ENCODE data around the gene OR2AG2. TPM values are rescaled to one million over a fixed set of nuclear protein-coding genes. Genes with fewer than 3 reads are reported as not detected.

OR2AG2 gene
- total RNA-seq, 1 donor from 2014 or later: 0.04 TPM

DNA sequence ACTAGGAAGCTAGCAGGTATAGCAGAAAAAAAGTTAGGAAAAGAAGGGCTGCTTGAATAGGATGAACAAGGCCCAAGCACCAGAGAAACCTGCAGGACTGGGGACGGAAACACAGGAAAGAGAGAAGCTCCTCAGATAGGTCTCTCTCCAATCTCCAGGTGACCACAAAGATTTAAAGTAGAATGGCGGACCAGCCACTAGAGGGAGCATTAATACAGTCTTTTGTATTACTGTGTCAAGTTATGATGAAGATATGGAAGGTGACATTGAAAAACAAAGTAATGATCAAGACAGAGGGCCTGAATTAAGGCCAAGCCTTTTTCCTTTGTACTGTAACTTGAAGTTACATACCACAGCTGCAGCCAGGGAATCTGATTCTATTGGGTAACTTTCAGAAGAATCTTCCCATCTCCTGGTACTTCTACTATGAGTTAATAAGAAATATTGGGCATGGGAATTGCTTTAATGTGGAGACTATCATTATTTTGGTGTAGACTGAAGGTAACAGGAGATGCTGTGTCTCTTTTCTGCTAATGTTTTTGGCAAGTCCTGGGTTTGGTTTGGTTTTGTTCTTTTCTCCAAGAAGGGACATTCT lies 33.8 kb downstream of the OR2AG2 start:
- peak; percentile 68 for ATAC-seq

DNA sequence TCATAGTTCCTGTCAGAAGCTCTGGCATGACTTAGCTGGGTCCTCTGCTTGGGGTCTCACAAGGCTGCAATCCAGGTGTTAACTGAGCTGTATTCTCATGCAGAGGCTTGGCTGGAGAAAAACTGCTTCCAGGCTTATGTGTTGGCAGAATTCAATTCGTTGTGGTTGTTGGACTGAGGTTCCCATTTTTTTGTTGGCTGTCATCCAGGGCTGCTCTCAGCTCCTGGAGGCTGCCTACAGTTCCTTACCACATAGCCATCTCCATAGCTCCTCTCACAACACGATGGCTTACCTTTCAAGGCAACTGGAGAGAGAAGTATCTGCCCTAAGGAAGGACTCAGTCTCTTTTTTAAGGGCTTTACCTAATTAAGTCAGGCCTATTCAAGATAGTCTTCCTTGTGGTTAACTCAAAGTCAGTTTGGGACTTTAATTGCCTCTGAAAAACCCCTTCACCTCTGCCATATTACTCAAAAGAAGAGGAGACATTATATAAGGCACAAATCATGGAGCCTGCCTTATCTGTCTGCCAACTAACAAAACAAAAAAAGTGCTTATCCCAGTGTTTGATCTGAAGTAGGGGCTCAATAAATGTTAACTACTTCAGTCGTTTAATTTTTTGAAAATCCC lies 35.2 kb downstream of the OR2AG2 start:
- no peak for ATAC-seq

DNA sequence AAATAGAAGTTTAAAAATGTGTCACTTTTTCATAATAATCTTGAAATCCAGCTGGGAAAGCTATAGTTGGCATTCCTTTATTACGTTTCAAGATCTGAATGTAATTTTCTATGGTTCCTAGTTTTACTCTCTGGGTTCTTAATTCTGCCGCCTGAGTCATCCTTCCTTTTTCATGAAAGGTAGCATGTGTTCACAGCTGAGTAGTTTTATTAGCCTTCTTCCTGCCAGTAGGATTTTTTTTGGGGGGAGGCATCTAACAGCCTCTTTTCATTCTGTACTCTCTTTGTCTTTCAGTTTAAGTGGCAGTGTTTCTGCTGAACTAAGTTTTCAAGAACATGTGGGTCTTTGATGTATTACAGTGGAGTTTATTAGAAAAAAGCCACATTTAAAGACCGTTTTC lies 36.5 kb downstream of the OR2AG2 start:
- ATAC-seq: no peak

DNA sequence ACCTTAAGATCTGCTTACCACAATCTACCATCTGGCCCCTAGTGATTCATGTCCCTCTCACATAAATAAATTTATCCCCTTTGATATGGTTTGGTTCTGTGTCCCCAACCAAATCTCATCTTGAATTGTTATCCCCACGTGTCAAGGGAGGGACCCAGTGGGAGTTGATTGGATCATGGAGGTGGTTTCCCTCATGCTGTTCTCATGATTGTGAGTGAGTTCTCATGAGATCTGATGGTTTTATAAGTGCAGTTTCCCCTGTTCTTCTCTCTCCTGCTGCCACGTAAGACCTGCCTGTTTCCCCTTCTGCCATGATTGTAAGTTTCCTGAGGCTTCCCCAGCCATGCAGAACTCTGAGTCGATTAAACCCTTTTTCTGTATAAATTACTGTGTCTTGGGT lies 37.2 kb downstream of the OR2AG2 start:
- no peak for ATAC-seq

GRCh38 chr11:6733326-6734275 lies 38.2 kb downstream of the OR2AG2 start:
- no peak for ATAC-seq

DNA sequence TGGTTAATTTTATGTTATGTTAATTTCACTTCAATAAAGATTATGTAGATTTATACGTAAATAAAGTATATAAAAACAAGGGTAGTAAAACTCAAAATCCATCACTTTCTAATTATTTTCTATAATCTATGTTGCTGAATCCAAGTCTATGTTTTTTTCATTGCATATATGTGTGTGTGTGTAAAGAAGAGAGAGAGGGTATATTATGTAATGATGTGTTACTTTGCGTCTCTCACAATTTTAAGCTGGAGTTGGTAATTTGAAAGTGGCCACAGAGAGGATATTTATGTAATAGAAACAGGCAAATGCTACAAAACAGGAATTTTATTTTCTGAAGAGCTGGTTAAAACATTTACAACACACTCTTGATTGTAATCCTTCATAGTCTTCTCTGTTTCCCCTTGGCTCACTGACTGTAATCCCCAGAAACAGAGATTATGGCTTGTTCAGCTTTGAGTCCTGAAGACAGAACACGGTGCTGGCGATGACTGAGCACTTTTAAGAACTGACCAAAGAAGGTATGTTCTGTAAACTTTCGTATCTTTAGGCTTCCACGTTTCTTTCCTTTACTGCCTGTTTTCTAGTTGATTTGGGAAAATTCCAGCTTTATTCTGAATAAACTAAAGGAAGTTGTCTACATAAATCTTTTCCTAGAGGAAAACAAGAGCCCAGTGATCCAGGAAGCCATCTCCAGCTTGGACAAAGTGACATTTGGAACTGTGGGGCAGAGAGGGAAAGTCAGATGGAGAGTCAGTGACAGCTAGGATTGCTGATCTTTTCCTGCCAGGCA lies 43.6 kb downstream of the OR2AG2 start:
- no peak for ATAC-seq

DNA sequence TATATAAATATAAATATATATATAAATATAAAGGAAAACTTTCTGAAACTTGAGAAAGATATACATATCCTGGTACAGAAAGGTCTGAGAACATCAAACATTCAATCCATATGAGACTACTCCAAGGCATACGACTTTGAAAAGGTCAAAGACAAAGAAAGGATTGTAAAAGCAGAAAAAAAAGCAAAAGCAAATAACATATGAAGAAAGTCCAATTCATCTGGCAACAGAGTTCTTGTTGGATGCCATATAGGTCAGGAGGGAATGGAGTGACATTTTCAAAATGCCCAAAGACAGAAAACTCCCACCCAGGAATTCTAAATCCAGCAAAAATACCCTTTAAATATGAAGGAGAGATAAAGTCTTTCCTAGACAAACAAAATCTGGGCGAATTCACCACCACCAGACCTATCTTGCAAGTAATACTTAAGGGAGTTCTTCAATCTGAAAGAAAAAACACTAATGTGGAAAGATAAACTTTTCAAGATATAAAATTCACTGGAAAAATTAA lies 46.3 kb downstream of the OR2AG2 start:
- no peak for ATAC-seq

- ATAC-seq: no peak
These were observed 47.8 kb downstream of the OR2AG2 start for GRCh38 chr11:6724013-6724412.

- no peak for ATAC-seq
These were observed 50.4 kb downstream of the OR2AG2 start for GRCh38 chr11:6721343-6721742.

DNA sequence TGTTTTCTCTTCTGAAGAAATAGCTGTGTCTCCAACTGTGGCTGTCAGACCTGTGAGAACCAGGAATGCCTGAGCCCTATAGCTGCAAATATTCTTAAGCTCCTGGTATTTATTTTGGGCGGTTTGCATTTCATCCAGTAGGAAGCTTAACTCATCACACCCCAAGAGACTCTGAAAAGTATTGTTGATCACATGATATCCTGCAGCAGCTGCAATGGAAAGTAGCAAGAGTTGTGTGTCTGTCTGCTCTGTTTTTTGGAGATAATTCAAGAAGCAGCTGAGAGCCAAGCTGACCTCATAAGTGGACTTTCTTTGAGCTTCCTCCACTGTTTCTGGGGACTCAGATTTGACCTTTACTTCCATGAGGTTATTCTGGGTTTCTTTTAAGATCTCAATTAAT lies 52.2 kb downstream of the OR2AG2 start:
- ATAC-seq: no peak

DNA sequence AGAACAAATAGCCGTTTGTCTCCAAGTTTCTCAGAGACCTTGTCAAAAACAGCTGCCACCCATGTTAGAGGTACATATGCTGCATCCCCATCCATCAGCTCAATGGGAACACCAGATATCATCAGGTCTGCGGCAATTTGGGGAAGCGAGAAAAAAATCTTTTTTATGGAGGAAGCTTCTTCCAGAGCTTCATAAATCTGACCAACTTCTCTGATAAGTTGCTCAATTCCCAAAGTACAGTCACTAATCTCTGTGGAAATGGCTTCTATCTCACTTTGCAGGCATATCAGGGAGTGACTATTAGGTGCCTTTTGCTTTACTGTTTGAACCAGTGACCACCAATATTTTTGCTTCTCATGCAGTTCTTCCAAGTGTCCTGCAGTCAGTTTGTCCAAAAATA lies 54.4 kb downstream of the OR2AG2 start:
- no peak for ATAC-seq

Other genes with a start within 250 kb of the OR2AG2 start
- gene RRP8, start 168.4 kb downstream of the OR2AG2 start, total RNA-seq: 13.2 TPM
- 32.4 TPM for gene ILK, start 168.2 kb downstream of the OR2AG2 start, total RNA-seq
- gene TAF10, start 159.8 kb downstream of the OR2AG2 start, total RNA-seq: 101 TPM
- gene TPP1, start 152.6 kb downstream of the OR2AG2 start, total RNA-seq: 38.7 TPM
- gene DCHS1, start 116.2 kb downstream of the OR2AG2 start, total RNA-seq: 1.4 TPM
- gene MRPL17, start 88.6 kb downstream of the OR2AG2 start, total RNA-seq: 37.1 TPM
- not detected for gene OR2AG1, start 11.0 kb upstream of the OR2AG2 start, total RNA-seq
- 0.08 TPM for gene OR6A2, start 27.7 kb upstream of the OR2AG2 start, total RNA-seq
- gene OR10A5, start 73.7 kb upstream of the OR2AG2 start, total RNA-seq: not detected
- gene OR10A2, start 91.1 kb upstream of the OR2AG2 start, total RNA-seq: not detected
- gene OR10A4, start 104.6 kb upstream of the OR2AG2 start, total RNA-seq: not detected
- gene OR2D2, start 120.5 kb upstream of the OR2AG2 start, total RNA-seq: 0.20 TPM
- not detected for gene OR2D3, start 149.0 kb upstream of the OR2AG2 start, total RNA-seq
- 2.2 TPM for gene ZNF215, start 154.4 kb upstream of the OR2AG2 start, total RNA-seq
- 0.88 TPM for gene ZNF214, start 248.4 kb upstream of the OR2AG2 start, total RNA-seq
- not detected for gene NLRP14, start 248.5 kb upstream of the OR2AG2 start, total RNA-seq